ENCODE data around the gene CAPN12. TPM values are rescaled to one million over a fixed set of nuclear protein-coding genes. Genes with fewer than 3 reads are reported as not detected.
"Not testable (repeated sequence)": the region's sequence is repeated elsewhere in the genome, so short reads cannot be mapped to it uniquely, and the experiment has no call there.

Gene CAPN12
- total RNA-seq, 2 donors from 2014 or later, result 5.2 to 5.7 TPM

- peak; percentile 92 for DNase-seq
- H3K9me3 ChIP-seq, result no peaks in the 10 kb centered on the region
- intact Hi-C loops (cut with DNase I), result no loop called here
These were observed 25.4 kb upstream of the CAPN12 start for GRCh38 chr19:38769635-38770211.

GRCh38 chr19:38766276-38767047, 22.2 kb upstream of the CAPN12 start:
- DNase-seq, result no peak
- no peak for TF ChIP-seq CTCF (IDR thresholded peaks at IDR 0.05)
- intact Hi-C loops (cut with DNase I), result no loop called here

More at GRCh38 chr19:38769635-38770211, 25.4 kb upstream of the CAPN12 start:
- Histone ChIP-seq H3K27me3 (no peaks in the 10 kb centered on the region), H3K4me1 (no peaks in the 10 kb centered on the region), H3K9ac (ENCODE audit: low read depth in 2 of 2, low read length in 2 of 2) (peak overlapping the region in 1 of 2 donors; percentile 38), H3K27ac (peak overlapping the region; percentile 41), H3K36me3 (no peaks in the 10 kb centered on the region), H3K4me3 (peak overlapping the region; percentile 10)
- TF ChIP-seq CTCF (IDR thresholded peaks at IDR 0.05), result peak; percentile 82

GRCh38 chr19:38765214-38765613, 20.9 kb upstream of the CAPN12 start:
- Histone ChIP-seq H3K9ac (ENCODE audit: low read depth in 2 of 2, low read length in 2 of 2) (no peak overlapping the region), H3K4me1 (no peaks in the 10 kb centered on the region), H3K27me3 (no peaks in the 10 kb centered on the region), H3K4me3 (no peak overlapping the region), H3K9me3 (no peaks in the 10 kb centered on the region), H3K36me3 (no peaks in the 10 kb centered on the region), H3K27ac (no peak overlapping the region)
- intact Hi-C loops (cut with DNase I), result no loop called here
- no peak for TF ChIP-seq CTCF (IDR thresholded peaks at IDR 0.05)
- DNase-seq, result no peak

More at GRCh38 chr19:38766276-38767047, 22.2 kb upstream of the CAPN12 start:
- Histone ChIP-seq H3K4me1 (no peaks in the 10 kb centered on the region), H3K27ac (no peak overlapping the region), H3K36me3 (no peaks in the 10 kb centered on the region), H3K9me3 (no peaks in the 10 kb centered on the region), H3K4me3 (no peak overlapping the region), H3K9ac (ENCODE audit: low read depth in 2 of 2, low read length in 2 of 2) (no peak overlapping the region), H3K27me3 (no peaks in the 10 kb centered on the region)

GRCh38 chr19:38763795-38764220, 19.5 kb upstream of the CAPN12 start:
- Histone ChIP-seq H3K4me3 (no peak overlapping the region), H3K4me1 (no peaks in the 10 kb centered on the region), H3K27me3 (no peaks in the 10 kb centered on the region), H3K27ac (no peak overlapping the region), H3K9ac (ENCODE audit: low read depth in 2 of 2, low read length in 2 of 2) (no peak overlapping the region), H3K36me3 (no peaks in the 10 kb centered on the region), H3K9me3 (no peaks in the 10 kb centered on the region)
- intact Hi-C loops (cut with DNase I), result no loop called here
- TF ChIP-seq CTCF (IDR thresholded peaks at IDR 0.05), result no peak
- DNase-seq, result no peak

- H3K9ac ChIP-seq (ENCODE audit: low read depth in 2 of 2, low read length in 2 of 2); H3K27me3 ChIP-seq; H3K4me3 ChIP-seq; H3K9me3 ChIP-seq; H3K4me1 ChIP-seq; intact Hi-C loops (cut with DNase I); H3K27ac ChIP-seq; DNase-seq; H3K36me3 ChIP-seq: not testable (repeated sequence)
These were observed 17.7 kb upstream of the CAPN12 start for GRCh38 chr19:38761884-38762389.

- intact Hi-C loops (cut with DNase I); H3K27ac ChIP-seq; H3K36me3 ChIP-seq; H3K4me3 ChIP-seq; H3K9ac ChIP-seq (ENCODE audit: low read depth in 2 of 2, low read length in 2 of 2); DNase-seq; H3K9me3 ChIP-seq; H3K4me1 ChIP-seq; H3K27me3 ChIP-seq: not testable (repeated sequence)
These were observed 16.7 kb upstream of the CAPN12 start for GRCh38 chr19:38760805-38761517.
